GM21619 (cell line): ENCODE data around the gene OR5T1.

Source experiments
- ATAC-seq: cut with Tn5 transposase; IDR thresholded peaks from one replicate; pipeline ENCODE4 v1.9.1; 2021; ENCODE audit not compliant: unreplicated experiment

The OR5T1 gene

DNA sequence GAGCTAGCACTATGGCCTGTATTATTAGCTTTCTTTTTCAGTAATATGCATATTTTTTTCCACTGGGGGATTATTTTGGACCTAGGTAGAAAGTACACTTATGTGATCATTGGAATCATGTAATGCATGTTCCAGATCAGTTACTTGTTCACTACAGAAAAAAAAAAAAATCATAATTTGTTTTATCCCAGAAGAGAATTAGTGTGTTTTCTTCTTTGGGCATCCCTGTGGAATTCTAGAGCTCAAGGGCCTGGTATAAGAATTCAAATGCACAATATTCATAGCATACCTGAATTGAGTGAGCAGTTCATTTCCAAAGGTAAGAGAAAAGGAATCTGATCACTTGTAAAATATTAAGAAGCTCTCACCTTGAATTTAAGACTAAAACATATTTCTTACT lies at the start of gene OR5T1:
Gene OR5T1, plus strand, starts transcription at position 301 of the 400 bp plus-strand sequence. CDS start 1,485 bp downstream, outside the sequence.
- ATAC-seq: no peak

GRCh38 chr11:56234155-56234554 lies 39.8 kb upstream of the OR5T1 start, which contains the start of gene OR5T2:
OR5T2 (minus strand) TSS chr11:56234255; CDS start chr11:56233062, 1,193 bp downstream.
- ATAC-seq: no peak

DNA sequence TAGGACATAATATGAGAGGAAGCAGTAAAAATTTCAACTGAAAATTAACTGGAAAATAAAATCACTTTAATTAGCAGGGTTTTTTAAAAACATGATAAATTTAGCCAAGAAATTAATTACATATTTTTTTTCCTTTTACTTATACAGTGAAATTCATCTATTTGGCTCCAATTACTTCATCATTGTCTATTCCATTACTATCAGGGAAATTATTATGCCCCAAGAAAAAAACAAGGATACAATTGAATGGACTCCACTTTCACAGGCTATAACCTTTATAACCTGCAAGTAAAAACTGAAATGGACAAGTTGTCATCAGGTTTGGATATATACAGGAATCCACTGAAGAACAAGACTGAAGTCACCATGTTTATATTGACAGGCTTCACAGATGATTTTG lies 22.0 kb upstream of the OR5T1 start, which contains the start of gene OR5T3:
Gene OR5T3, plus strand, starts transcription at position 301 of the 400 bp plus-strand sequence. Its CDS starts 0 bp downstream, at position 301.
- ATAC-seq: no peak

DNA sequence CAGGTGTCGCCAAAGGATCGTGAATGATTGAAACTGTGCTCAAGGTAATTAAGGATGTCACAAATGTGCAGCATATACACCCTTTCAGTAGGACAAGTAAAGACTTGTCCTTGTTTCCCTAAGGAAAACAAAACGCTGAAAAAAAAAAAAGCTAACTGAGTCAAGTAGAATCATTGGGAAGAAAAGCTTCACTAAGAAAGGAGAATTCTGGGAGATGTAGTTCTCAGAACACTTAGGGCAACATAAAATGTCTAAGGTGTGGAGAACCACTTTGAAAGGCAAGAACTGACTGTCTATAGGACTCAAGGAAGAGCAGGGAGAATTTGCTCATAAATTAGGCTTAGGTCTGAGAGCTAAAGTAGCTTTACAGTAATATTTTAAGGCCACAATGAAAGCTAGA lies 2.9 kb upstream of the OR5T1 start:
- ATAC-seq: no peak

DNA sequence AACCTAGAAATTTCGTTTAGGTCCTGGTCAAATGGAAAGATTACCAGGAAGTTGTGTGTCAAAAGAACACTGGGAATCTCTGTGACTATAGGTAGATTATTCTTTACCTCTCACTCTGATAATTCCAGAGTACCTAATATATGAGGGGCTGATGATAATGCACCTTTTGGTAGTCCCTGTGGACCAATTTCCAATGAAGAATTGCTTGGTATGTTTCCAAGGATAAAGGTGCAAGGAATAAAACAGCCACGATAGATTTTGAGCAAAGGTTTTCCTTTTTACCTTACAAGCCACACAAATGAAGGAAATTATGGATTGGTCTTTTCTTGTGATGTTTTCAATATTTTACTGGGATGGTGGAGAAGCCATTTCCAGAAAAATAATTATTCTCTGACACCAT lies 18.2 kb downstream of the OR5T1 start, which contains the start of gene OR8H1:
Gene OR8H1, minus strand, starts transcription at position 101 of the 400 bp plus-strand sequence. CDS start 1,192 bp downstream, outside the sequence.
- no peak for ATAC-seq

- ATAC-seq: no peak
Measured at GRCh38 chr11:56296898-56297297, 22.9 kb downstream of the OR5T1 start.

DNA sequence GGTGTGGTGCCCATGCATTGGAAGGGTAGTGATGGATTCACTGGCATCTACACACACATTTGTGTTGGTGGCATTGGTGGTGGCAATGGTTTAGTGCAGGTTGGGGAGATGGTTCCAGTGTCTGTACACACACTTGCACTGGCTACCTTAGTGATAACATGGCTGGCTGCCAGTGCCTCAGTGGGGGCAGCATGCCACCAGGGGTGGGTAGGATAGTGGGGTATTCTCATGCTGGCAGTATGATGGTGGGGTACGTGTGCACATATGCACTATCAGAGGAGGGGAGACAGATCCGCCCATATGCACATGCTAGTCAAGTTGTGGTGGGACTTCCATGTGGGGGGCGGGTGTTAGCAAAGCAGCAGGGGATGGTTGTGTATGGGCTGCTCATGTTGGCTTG lies 33.9 kb downstream of the OR5T1 start:
- no peak for ATAC-seq

DNA sequence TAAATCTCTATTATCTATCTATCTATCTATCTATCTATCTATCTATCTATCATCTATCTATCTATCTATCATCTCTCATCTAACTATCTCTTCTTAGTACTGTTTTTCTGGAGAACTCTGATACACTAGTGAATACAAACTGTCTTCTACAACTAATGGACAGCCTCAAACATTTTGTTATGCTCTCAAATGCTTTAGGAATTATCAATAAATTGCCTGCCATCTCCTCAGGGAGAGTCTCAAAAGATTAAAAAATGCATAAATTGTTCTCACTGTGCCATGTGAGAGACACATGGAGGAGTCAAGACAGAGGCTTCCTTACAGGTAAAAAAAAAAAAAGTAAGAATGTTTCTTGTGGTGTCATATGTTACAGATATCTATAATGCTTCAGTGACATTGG lies 40.9 kb downstream of the OR5T1 start, which contains the start of gene OR8K3:
Gene OR8K3, plus strand, starts transcription at position 301 of the 400 bp plus-strand sequence. CDS start 3,163 bp downstream, outside the sequence.
- ATAC-seq: no peak
